Ishikawa (cell line): ENCODE results near the gene ATXN10.

Experiments
- CEBPB ChIP-seq: IDR thresholded peaks from 2 replicates; pipeline ENCODE4 v1.6.1; 2012
- CREB1 ChIP-seq: IDR thresholded peaks from 2 replicates; pipeline ENCODE4 v1.6.1; 2012; ENCODE audit warnings: low read depth
- NFIC ChIP-seq: IDR thresholded peaks from 2 replicates; pipeline ENCODE4 v1.6.1; 2012
- TF ChIP-seq, protein P1 (sequence below): IDR thresholded peaks from 2 replicates; pipeline ENCODE4 v1.6.1; 2012; ENCODE audit warnings: low read depth, mild to moderate bottlenecking

- no peak for TF ChIP-seq CEBPB
- TF ChIP-seq CREB1 = no peak
- TF ChIP-seq, protein P1, sequence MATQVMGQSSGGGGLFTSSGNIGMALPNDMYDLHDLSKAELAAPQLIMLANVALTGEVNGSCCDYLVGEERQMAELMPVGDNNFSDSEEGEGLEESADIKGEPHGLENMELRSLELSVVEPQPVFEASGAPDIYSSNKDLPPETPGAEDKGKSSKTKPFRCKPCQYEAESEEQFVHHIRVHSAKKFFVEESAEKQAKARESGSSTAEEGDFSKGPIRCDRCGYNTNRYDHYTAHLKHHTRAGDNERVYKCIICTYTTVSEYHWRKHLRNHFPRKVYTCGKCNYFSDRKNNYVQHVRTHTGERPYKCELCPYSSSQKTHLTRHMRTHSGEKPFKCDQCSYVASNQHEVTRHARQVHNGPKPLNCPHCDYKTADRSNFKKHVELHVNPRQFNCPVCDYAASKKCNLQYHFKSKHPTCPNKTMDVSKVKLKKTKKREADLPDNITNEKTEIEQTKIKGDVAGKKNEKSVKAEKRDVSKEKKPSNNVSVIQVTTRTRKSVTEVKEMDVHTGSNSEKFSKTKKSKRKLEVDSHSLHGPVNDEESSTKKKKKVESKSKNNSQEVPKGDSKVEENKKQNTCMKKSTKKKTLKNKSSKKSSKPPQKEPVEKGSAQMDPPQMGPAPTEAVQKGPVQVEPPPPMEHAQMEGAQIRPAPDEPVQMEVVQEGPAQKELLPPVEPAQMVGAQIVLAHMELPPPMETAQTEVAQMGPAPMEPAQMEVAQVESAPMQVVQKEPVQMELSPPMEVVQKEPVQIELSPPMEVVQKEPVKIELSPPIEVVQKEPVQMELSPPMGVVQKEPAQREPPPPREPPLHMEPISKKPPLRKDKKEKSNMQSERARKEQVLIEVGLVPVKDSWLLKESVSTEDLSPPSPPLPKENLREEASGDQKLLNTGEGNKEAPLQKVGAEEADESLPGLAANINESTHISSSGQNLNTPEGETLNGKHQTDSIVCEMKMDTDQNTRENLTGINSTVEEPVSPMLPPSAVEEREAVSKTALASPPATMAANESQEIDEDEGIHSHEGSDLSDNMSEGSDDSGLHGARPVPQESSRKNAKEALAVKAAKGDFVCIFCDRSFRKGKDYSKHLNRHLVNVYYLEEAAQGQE = no peak
- TF ChIP-seq NFIC = no peak
Measured at GRCh38 chr22:45667486-45667885, 4.1 kb upstream of the ATXN10 start.
